Measurements from ENCODE around the gene MGST2.
A peak's percentile ranks its signal among the peaks of the same experiment; 100 is the strongest.

Gene MGST2

DNA sequence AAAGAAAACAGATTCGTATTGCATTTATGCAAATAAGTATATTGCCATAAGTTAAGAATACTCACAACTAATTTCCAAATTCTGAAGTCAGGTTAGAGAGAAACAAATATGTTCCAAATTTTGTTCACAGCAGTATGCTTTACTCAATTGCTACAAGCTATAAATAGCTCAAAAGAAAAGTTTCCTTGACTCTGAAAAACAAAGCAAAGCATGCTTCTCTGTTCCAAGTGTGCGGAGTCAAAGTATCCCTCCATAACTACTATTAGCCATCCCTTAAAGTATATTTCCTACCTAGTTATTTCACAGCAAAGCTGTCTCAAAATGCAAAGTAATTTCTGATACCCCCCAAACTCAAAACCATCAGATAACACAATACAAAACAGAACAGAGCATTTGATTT is 47.3 kb downstream of the MGST2 start:
- no peak for DNase-seq

- no peak for DNase-seq
Measured at GRCh38 chr4:139715746-139716391, 50.2 kb downstream of the MGST2 start.

DNA sequence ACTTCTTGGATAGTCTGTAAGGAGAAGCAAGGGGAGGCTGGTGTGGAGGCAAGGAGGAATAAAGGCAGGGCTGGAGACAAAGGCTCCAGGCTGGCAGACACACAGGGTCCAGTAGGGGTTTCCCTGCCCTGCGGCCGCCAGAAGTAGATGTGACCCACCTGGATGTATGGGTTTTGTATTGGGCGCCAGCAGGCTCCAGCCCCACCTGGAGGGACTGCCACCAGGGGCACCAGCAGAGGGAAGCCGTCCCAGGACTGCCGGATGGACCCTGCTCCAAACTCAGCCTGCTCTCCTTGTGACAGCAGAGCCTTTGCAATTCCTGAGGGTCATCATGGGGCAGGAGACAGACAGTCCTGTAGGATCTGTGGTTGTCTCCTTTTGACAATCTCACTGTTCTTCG is 52.7 kb downstream of the MGST2 start:
- no peak for DNase-seq

GRCh38 chr4:139718833-139719232 is 53.2 kb downstream of the MGST2 start:
- no peak for DNase-seq

- no peak for DNase-seq
Measured at GRCh38 chr4:139719381-139720101, 53.9 kb downstream of the MGST2 start.

- DNase-seq = no peak
Measured at GRCh38 chr4:139720806-139721205, 55.2 kb downstream of the MGST2 start.

DNA sequence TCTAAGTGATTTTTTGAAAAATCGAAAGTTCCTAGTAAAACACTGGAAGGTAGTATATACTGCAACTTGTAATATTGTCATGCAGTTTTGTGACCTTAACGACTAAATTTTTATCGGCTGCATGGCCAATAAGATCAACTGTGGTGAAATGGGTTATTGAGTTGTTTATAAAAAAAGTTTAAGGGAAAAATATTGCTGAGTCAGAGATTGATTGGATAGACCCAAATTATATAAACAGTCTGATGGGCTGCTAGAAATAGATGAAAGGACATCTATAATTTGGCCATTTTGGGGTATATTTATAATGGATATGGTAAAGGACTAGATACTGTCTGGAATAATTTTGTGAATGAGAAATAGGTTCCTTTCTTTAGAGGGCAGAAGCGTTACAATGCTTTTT is 56.2 kb downstream of the MGST2 start:
- DNase-seq = no peak

GRCh38 chr4:139725236-139725635 is 59.6 kb downstream of the MGST2 start:
- DNase-seq = no peak

- DNase-seq = no peak
Measured at GRCh38 chr4:139726615-139727014, 61.0 kb downstream of the MGST2 start.

- no peak for DNase-seq
Measured at GRCh38 chr4:139728146-139728545, 62.5 kb downstream of the MGST2 start.

- no peak for DNase-seq
Measured at GRCh38 chr4:139728840-139729239, 63.2 kb downstream of the MGST2 start.

- no peak for DNase-seq
Measured at GRCh38 chr4:139732991-139733570, 67.5 kb downstream of the MGST2 start.

DNA sequence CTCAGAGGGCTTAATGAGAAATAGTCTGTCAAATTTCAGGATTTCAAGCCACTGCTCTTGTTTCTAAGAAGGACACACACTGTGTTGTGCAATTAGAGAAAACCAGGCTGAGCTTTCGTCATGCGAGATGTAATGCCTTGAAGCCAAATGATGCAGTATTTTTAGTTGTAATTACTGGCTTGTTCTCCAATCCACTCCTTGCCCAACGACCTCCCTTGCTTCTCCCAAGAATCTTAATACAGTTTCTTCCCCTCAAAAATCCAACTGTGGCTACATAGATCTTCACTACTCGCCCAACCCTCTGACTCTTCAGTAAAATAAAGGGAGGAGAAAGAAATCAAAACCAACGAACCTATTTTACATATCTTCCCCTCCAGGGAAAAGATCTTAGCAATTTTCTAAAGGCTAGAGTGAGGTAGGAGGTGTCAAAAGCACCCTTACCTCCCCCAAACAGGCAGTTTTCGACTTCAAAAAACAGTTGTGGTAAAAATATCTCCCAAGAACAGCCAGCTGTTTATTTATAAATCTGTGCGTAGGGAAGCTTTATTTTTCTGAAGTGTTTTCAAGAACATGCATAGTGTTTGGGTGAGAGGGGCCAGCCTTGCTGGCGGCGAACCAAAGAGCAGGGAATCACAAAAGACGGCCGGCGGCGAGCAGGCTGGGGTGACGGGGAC is 68.7 kb downstream of the MGST2 start:
- no peak for DNase-seq

GRCh38 chr4:139734875-139735380 is 69.3 kb downstream of the MGST2 start:
- peak; percentile 5 to 46 (median 10) for DNase-seq

GRCh38 chr4:139735381-139736273 is 70.0 kb downstream of the MGST2 start:
- no peak for DNase-seq

- no peak for DNase-seq
Measured at GRCh38 chr4:139736274-139736660, 70.6 kb downstream of the MGST2 start.

- no peak for DNase-seq
Measured at GRCh38 chr4:139736661-139737060, 71.0 kb downstream of the MGST2 start.

GRCh38 chr4:139738846-139739613 is 73.4 kb downstream of the MGST2 start:
- DNase-seq = no peak

- no peak for DNase-seq
Measured at GRCh38 chr4:139740121-139740520, 74.5 kb downstream of the MGST2 start.

- no peak for DNase-seq
Measured at GRCh38 chr4:139740531-139741041, 75.0 kb downstream of the MGST2 start.

DNA sequence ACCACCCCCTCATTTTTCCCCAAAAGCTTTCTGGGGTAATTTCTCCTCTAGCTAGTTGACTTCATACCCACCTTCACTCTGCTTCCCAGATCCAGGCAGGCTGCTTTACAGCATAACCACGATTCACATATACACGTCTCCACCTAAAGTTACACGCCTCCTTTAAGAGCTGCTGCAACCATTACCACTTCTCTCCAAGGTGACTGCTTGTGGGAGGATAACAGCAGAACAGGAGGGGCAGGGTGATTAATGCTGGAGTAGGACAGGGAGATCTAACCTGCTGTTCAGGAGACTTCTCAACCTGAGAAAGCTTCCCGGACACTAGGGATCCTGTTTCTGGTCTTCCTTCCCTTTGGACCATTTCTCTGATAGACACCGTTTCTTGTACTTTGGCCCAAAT is 77.4 kb downstream of the MGST2 start:
- DNase-seq = no peak

GRCh38 chr4:139744232-139744631 is 78.6 kb downstream of the MGST2 start:
- no peak for DNase-seq

Measured in activated naive CD4-positive, alpha-beta T cell (primary cell).